PFSK-1 (cell line): ENCODE measurements around the gene SLC22A8.

Source experiments
- FOXP2 ChIP-seq: optimal IDR thresholded peaks from 2 replicates; pipeline ENCODE3; 2011; ENCODE audit warnings: borderline replicate concordance, control low read depth, inconsistent platforms; ENCODE audit not compliant: insufficient read depth; ENCODE audit errors: extremely low read length, extremely low read depth
- POLR2AphosphoS5 ChIP-seq: IDR thresholded peaks from 2 replicates; pipeline ENCODE4 v1.6.1; 2012; ENCODE audit warnings: low read depth, mild to moderate bottlenecking, control low read depth, low read length, moderate library complexity
- SIN3A ChIP-seq: IDR thresholded peaks from 2 replicates; pipeline ENCODE4 v1.6.1; 2012; ENCODE audit warnings: mild to moderate bottlenecking, low read length, moderate library complexity, borderline replicate concordance; ENCODE audit not compliant: insufficient read depth
- TAF1 ChIP-seq: IDR thresholded peaks from 2 replicates; pipeline ENCODE4 v1.6.1; 2012; ENCODE audit warnings: low read length, control low read depth, borderline replicate concordance; ENCODE audit not compliant: insufficient read depth
- TF ChIP-seq, protein P1 (sequence below), 2 experiments: IDR thresholded peaks; 2 replicates each; pipeline versions ENCODE4 v1.6.1 to v1.8.0; 2011 to 2012; ENCODE audit warnings: low read depth in 2 of 2, low read length in 2 of 2, control low read depth in 1 of 2, inconsistent platforms in 1 of 2, mild to moderate bottlenecking in 1 of 2, moderate library complexity in 1 of 2; ENCODE audit not compliant: insufficient read depth in 1 of 2

The SLC22A8 gene

GRCh38 chr11:62999649-63000048, 16.0 kb downstream of the SLC22A8 start:
- TF ChIP-seq, protein P1, sequence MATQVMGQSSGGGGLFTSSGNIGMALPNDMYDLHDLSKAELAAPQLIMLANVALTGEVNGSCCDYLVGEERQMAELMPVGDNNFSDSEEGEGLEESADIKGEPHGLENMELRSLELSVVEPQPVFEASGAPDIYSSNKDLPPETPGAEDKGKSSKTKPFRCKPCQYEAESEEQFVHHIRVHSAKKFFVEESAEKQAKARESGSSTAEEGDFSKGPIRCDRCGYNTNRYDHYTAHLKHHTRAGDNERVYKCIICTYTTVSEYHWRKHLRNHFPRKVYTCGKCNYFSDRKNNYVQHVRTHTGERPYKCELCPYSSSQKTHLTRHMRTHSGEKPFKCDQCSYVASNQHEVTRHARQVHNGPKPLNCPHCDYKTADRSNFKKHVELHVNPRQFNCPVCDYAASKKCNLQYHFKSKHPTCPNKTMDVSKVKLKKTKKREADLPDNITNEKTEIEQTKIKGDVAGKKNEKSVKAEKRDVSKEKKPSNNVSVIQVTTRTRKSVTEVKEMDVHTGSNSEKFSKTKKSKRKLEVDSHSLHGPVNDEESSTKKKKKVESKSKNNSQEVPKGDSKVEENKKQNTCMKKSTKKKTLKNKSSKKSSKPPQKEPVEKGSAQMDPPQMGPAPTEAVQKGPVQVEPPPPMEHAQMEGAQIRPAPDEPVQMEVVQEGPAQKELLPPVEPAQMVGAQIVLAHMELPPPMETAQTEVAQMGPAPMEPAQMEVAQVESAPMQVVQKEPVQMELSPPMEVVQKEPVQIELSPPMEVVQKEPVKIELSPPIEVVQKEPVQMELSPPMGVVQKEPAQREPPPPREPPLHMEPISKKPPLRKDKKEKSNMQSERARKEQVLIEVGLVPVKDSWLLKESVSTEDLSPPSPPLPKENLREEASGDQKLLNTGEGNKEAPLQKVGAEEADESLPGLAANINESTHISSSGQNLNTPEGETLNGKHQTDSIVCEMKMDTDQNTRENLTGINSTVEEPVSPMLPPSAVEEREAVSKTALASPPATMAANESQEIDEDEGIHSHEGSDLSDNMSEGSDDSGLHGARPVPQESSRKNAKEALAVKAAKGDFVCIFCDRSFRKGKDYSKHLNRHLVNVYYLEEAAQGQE (IDR thresholded peaks at IDR 0.05; ENCODE audit: insufficient read depth in 1 of 2, low read depth in 2 of 2, low read length in 2 of 2) = no peak
- TF ChIP-seq FOXP2 (no peak), SIN3A (no peak), POLR2AphosphoS5 (no peak), TAF1 (no peak)

GRCh38 chr11:62999156-62999555, 16.5 kb downstream of the SLC22A8 start:
- TF ChIP-seq, protein P1 (IDR thresholded peaks at IDR 0.05; ENCODE audit: insufficient read depth in 1 of 2, low read depth in 2 of 2, low read length in 2 of 2) = no peak
- TF ChIP-seq SIN3A = no peak
- TF ChIP-seq TAF1 = no peak
- TF ChIP-seq FOXP2 = no peak
- TF ChIP-seq POLR2AphosphoS5 = no peak

DNA sequence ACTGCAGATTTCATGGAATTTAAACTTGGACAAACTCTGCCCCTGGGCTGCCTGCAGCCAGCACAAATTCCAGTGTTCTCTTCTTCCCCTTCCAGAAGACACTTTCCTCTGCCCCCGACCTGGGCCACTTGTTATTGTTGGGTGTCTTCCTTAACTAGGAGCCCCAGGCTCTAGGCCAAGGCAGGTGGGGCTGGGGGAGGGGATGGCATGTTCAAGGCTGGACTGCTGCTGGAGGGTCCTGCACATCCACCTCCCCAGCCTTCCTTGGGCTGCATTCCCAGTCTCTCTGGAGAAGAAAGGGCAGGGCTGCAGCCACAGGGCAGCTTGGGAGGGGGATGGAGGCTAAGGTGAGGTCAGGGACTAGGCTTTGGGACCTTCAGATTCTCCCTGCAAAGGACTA, 19.4 kb downstream of the SLC22A8 start:
- no peak for TF ChIP-seq SIN3A
- TF ChIP-seq, protein P1 (IDR thresholded peaks at IDR 0.05; ENCODE audit: insufficient read depth in 1 of 2, low read depth in 2 of 2, low read length in 2 of 2) = no peak
- TF ChIP-seq TAF1 = no peak
- no peak for TF ChIP-seq FOXP2
- TF ChIP-seq POLR2AphosphoS5 = no peak

- no peak for TF ChIP-seq SIN3A
- TF ChIP-seq, protein P1 (IDR thresholded peaks at IDR 0.05; ENCODE audit: insufficient read depth in 1 of 2, low read depth in 2 of 2, low read length in 2 of 2) = no peak
- TF ChIP-seq POLR2AphosphoS5 = no peak
- TF ChIP-seq TAF1 = no peak
- no peak for TF ChIP-seq FOXP2
These were observed 20.9 kb downstream of the SLC22A8 start for GRCh38 chr11:62994775-62995174.

DNA sequence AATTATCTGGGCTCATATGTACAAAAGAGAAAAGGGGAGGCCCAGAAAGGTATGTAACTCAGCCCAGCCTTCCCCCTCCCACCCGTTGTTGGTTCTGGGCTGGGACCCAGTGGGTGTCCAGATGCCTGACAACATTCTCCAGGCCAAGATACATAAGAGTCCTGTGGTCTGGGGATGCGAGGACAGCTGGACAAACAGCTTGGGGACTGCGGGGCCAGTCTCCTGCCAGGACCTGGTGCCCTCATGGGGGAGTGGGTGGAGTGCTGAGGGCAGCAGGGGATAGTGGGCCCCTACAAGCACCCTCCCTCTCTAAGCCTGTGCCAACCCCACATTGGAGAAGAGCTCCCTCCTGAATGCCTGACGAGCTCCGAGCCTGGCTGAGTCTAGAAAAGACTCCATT, 27.4 kb downstream of the SLC22A8 start:
- no peak for TF ChIP-seq SIN3A
- no peak for TF ChIP-seq TAF1
- no peak for TF ChIP-seq FOXP2
- TF ChIP-seq, protein P1 (IDR thresholded peaks at IDR 0.05; ENCODE audit: insufficient read depth in 1 of 2, low read depth in 2 of 2, low read length in 2 of 2) = no peak
- no peak for TF ChIP-seq POLR2AphosphoS5
